ENCODE data around the gene CD109.

- TF ChIP-seq CTCF (IDR thresholded peaks at IDR 0.05): no peak
- TF ChIP-seq POLR2A (IDR thresholded peaks at IDR 0.05): no peak
- TF ChIP-seq POLR2AphosphoS5 (IDR thresholded peaks at IDR 0.05): no peak
Observed at GRCh38 chr6:73811706-73812105, 115.7 kb downstream of the CD109 start.
